GM12874 (cell line): Measurements from ENCODE around the gene SYT11.
A peak's percentile ranks its signal among the peaks of the same experiment; 100 is the strongest.

Experiments
- TF ChIP-seq, protein P1 (sequence below): IDR thresholded peaks from 2 replicates; pipeline ENCODE4 v1.5.1; 2011; ENCODE audit warnings: low read depth, mild to moderate bottlenecking, control low read depth, low read length, moderate library complexity; ENCODE audit not compliant: insufficient read depth

SYT11 gene

DNA sequence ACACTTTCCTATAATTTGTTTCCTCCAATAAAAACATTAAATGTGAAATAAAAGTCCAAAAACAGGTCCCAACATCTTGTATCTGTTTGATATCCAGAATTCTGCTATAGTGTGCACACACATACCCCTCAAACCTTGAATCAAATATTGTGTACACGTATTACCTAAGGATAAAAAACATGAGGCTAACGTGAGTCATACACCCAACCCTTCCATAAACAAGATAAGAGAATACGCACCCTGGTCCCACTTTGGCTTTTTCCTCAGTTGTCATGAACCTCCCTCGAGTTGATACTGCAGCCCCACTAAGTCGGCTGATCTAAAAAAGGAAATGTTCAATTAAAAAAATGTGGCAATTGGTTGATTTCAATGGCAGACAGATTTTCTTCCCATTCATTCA, 69.7 kb downstream of the SYT11 start:
- TF ChIP-seq, protein P1, sequence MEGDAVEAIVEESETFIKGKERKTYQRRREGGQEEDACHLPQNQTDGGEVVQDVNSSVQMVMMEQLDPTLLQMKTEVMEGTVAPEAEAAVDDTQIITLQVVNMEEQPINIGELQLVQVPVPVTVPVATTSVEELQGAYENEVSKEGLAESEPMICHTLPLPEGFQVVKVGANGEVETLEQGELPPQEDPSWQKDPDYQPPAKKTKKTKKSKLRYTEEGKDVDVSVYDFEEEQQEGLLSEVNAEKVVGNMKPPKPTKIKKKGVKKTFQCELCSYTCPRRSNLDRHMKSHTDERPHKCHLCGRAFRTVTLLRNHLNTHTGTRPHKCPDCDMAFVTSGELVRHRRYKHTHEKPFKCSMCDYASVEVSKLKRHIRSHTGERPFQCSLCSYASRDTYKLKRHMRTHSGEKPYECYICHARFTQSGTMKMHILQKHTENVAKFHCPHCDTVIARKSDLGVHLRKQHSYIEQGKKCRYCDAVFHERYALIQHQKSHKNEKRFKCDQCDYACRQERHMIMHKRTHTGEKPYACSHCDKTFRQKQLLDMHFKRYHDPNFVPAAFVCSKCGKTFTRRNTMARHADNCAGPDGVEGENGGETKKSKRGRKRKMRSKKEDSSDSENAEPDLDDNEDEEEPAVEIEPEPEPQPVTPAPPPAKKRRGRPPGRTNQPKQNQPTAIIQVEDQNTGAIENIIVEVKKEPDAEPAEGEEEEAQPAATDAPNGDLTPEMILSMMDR: no peak

DNA sequence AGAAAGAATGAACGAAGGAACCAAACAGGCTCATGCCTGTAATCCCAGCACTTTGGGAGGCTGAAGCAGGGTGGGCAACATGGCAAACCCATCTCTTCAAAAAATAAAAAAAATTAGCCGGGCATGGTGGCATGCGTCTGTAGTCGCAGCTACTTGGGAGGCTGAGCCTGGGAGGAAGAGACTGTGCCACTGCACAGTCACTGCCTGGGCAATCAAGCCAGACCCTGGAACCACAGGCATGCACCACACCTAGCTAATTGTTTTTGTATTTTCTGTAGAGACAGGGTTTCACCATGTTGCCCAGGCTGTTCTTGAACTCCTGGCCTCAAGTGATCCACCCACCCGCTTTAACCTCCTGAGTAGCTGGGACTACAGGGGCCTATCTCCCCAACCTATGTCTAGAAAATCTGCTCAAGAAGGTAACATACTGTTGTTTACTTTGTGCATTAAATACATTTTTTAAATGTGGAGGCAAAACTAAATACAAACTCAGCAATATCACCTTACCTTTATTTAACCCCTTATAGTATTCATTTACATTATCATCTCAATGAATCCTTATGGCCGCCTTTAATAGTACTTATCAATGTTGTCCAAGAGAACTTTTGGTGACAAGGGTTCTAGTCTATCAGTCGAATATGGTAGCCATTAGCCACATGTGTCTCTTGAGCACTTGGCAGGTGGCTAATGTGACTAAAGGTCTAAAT, 72.1 kb downstream of the SYT11 start:
- TF ChIP-seq, protein P1: no peak

DNA sequence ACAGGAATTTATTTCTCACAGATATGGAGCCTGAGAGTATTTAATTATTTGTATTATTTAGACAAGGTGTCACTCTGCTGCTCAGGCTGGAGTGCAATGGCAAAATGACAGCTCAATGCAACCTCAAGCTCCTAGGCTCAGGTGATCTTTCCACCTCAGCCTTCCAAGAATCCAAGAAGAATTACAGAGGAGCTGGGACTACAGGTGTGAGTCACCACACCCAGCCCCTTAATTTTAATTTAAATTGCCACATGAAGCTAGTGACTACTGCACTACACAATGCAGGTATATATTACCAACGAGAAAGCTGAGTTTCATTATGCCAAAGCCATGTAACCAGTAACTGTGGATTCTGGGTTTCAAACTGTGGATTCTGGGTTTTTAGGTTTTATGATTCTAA, 72.7 kb downstream of the SYT11 start:
- TF ChIP-seq, protein P1: no peak

DNA sequence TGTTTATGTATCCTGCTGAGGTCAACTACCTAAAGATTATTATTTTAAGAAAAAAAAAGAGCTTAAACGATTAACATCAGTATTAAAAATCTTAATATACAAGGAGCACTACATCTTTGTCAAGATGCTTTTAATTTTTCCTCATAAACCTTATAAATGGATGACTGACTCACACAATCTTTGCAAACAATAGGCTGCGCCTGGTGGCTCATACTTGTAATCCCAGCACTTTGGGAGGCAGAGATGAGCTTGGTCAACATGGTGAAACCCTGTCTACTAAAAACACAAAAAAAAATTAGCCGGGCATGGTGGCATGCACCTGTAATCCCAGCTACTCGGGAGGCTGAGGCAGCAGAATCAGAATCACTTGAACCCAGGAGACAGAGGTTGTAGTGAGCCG, 73.1 kb downstream of the SYT11 start:
- TF ChIP-seq, protein P1: no peak

DNA sequence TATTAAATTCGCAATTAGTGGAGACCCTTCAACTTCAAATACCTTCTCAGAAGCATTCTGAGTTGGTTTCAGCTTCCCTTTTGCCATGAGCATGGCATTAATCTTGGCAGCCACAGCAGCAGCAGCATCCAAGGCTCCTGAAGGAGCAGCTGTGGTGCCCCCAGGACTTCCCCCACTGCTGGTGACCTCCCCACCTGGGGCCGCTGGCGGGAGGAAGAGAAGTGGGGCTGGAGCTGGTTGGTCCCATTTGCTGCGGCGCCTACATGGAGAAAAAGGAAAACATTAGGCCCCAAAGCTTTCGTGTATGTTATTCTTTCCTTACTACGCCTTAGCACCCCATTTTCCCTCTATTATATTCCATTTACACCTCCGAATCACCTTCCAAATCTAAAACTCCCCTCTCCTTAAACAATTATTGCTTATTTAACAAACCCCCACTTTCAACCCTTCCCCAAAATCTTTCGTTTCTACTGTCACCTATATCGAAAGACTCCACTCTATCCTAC, 74.3 kb downstream of the SYT11 start:
- TF ChIP-seq, protein P1: no peak

DNA sequence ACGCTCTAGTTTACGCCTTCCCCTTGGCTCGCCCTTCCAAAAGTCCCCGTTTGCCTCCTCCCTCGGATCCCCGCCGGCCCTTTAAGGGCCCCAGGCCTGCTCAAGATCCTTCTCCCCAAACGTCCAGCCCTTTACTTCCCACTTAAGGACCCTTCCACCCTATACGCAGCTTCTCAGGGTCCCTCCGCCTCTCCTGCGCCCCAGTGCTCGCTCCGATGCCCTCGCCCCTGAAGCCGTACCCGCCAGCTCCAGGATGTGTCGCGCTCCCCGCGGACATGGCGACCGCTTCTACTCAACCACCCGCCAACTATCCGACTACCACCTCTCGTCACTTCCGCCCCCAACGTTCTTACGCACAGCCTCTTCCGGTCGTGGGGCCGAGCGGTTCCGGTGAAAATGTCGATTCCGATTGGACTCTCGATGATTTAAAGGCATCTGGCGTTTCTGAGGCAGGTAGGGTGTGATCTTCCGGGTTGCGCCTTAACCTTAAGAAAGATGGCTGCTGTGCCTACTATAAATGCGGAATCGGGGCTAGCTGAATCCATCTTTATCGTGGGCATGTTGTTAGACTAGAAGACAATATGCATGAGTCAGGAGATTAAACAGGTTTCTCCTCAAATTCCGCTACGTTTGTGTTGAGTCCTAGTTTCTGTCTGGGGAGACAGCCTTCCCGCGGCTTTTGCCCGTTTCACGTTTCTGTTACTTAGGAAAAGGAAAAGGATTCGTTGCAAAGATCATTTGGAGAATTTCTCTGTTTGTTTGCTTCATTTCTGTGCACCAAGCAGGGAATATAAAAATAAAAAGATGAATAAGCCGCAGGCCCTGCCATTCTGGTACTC, 74.9 kb downstream of the SYT11 start, which contains the start of gene KHDC4:
Gene KHDC4, minus strand, starts transcription at position 317 of the 839 bp plus-strand sequence. Its CDS starts 40 bp downstream, at position 277.
- TF ChIP-seq, protein P1: 0 out of 2 replicates have a peak, but pooled peaks have one; percentile 22
